Right kidney (tissue), 9 donors: Measurements from ENCODE around the gene PGF.
A peak's percentile ranks its signal among the peaks of the same experiment; 100 is the strongest.
"Not testable (repeated sequence)": the region's sequence is repeated elsewhere in the genome, so short reads cannot be mapped to it uniquely, and the experiment has no call there.

ENCODE experiments used
- DNase-seq: peaks from one replicate; pipeline ENCODE4 v3.0.0-alpha.2; 2016
- long read RNA-seq, 8 donors: transcript quantifications; one replicate each; lab custom pipeline, GENCODE V29; 2026

The PGF gene
- long read RNA-seq, donor 1, partial matches to known transcripts: 0 of 3 reads
- long read RNA-seq, donor 1, other reads (novel, unspliced or antisense): 0 of 3 reads
- long read RNA-seq, donor 2, partial matches to known transcripts: 0 of 4 reads
- long read RNA-seq, donor 2, other reads (novel, unspliced or antisense): 0 of 4 reads
- long read RNA-seq, donor 3, partial matches to known transcripts: 0 of 2 reads
- long read RNA-seq, donor 3, other reads (novel, unspliced or antisense): 0 of 2 reads
- long read RNA-seq, donor 4, partial matches to known transcripts: 0 of 4 reads
- long read RNA-seq, donor 4, other reads (novel, unspliced or antisense): 0 of 4 reads
- long read RNA-seq, donor 5, partial matches to known transcripts: 0 of 6 reads
- long read RNA-seq, donor 5, other reads (novel, unspliced or antisense): 0 of 6 reads
- long read RNA-seq, donor 6, partial matches to known transcripts: 0 of 4 reads
- long read RNA-seq, donor 6, other reads (novel, unspliced or antisense): 0 of 4 reads
- long read RNA-seq, donor 7: 0 reads
- long read RNA-seq, donor 8, partial matches to known transcripts: 0 of 5 reads
- long read RNA-seq, donor 8, other reads (novel, unspliced or antisense): 0 of 5 reads

DNA sequence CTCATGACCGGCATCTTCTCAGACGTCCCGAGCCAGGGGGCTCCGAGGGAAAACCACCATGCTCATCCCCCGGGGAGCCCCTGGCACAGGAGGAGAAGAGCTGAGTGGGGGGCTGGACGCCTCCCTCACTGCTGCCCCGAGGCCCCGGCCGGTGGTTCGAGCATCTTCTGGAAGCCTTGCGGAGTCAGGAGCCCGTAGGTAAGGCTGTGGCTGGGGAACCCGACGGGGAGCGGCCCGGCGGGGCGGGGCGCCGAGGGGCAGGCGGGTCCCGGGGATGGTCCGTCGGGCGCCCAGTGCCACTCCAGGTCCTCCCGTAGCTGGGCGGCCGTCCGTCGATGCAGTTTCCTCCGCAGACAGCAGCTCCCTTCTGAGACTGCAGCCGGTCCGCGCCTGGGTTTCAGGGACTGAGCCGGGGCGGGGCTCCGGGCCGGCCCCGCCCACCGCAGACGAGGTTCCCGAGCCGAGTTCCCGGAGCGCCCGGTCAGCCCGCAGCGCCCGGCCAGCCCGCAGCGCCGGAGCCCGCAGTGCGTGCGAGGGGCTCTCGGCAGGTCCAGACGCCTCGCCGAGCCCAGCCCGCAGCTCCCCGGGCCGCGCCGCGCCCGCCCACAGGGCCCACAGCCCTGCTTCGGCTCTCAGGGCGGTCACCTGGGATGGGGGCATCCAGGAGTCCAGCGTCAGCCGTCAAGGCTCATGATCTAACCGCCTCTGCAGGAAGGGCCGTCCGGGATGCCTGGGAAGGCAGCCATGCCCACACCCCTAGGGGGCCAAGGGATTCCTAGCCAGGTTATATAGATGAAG is at the start of gene PGF:
TSS of gene PGF (minus strand) at position 369 of the 798 bp plus-strand sequence. CDS start at position 14, 355 bp downstream.
- peak; percentile 73 for DNase-seq

GRCh38 chr14:75003250-75004027 is 48.0 kb upstream of the PGF start:
- no peak for DNase-seq

- peak; percentile 92 for DNase-seq
Observed at GRCh38 chr14:75002392-75003249, 47.2 kb upstream of the PGF start, which contains the start of gene EIF2B2. EIF2B2 (plus strand) TSS chr14:75002921; CDS start chr14:75002991, 70 bp downstream.

DNA sequence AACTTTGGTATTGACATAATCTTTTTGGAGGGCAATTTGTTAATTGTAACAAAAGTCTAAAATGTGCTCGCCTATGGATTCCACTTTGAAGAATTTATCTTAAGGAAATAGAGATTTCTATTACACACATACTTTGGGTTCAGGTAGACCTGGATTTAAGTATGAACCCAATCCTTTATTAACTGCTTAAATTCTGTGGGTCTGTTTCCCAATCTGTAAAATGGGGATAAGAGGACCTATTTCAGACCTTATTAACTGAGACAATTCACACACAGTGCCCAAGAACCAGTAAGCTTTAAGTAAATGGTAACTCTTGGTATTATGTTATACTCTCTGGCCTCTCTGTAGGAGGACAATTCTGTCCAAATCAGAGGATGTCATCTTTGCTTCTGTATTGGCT is 46.5 kb upstream of the PGF start:
- no peak for DNase-seq

- DNase-seq: no peak
Observed at GRCh38 chr14:75001261-75001660, 45.9 kb upstream of the PGF start.

DNA sequence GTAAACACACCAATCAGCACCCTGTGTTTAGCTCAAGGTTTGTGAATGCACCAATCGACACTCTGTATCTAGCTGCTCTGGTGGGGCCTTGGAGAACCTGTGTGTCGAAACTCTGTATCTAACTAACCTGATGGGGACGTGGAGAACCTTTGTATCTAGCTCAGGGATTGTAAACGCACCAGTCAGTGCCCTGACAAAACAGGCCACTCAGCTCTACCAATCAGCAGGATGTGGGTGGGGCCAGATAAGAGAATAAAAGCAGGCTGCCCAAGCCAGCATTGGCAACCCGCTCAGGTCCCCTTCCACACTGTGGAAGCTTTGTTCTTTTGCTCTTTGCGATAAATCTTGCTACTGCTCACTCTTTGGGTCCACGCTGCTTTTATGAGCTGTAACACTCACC is 40.4 kb upstream of the PGF start:
- not testable (repeated sequence) for DNase-seq

- DNase-seq: not testable (repeated sequence)
Observed at GRCh38 chr14:74994182-74994581, 38.8 kb upstream of the PGF start.

- DNase-seq: no peak
Observed at GRCh38 chr14:74988993-74989392, 33.6 kb upstream of the PGF start.

- DNase-seq: no peak
Observed at GRCh38 chr14:74988131-74988530, 32.7 kb upstream of the PGF start.

GRCh38 chr14:74985806-74986205 is 30.4 kb upstream of the PGF start:
- DNase-seq: no peak

DNA sequence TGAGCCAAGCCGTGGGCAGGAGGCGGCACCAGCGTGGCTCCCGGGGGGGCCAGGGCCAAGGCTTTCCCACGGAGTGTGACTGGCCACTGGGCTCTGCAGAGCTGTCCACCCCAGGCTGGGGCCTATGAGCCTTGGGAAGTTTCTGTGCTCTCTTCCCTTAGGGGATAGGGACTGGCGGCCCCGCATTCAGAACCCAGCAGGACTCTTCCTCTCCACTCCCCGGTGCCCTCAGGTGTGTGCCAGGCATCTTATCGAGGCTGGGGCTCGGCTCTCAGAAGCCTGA is 29.6 kb upstream of the PGF start:
- no peak for DNase-seq

DNA sequence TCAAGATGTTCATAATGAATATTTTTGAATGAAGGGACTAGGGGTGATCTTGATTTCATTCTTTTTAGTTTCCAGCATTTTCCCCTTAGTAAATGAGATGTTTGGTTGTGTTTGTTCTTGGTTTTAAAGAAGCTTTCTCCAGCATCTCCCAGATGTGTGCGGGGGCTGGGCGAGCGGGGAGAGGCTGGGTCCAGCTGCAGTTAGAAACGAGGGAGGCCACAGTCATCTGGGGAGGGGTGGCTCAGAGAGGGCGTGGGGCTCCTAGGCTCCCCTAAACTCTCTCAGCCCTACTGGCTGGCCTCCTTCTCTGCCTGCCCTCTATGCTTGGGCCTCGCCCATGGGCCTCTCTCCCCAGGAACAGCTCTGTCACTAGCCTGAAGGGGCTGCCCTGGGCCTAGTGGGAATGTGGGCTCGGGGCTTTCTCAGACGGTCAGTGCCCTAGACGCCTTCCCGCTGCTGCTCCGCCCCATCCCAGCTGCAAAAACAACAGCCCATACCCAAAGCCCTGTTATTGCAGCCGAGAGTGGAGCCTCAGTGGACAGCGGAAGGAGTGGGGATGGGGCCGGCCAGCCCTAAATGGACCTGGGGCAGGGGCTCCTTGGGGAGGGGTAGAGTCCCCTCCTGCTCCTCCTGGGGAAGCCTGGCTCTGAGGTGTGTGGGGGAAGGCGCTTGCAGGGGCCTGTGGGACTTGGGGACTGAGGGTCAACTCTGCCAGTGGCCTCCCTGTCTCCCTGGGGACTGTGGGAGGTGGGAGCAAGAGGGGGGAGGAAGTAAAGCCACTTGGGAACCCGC is 29.0 kb upstream of the PGF start:
- no peak for DNase-seq

- DNase-seq: no peak
Observed at GRCh38 chr14:74983343-74983742, 27.9 kb upstream of the PGF start.

GRCh38 chr14:74982661-74983060 is 27.3 kb upstream of the PGF start:
- no peak for DNase-seq

GRCh38 chr14:74981833-74982232 is 26.4 kb upstream of the PGF start:
- DNase-seq: no peak

DNA sequence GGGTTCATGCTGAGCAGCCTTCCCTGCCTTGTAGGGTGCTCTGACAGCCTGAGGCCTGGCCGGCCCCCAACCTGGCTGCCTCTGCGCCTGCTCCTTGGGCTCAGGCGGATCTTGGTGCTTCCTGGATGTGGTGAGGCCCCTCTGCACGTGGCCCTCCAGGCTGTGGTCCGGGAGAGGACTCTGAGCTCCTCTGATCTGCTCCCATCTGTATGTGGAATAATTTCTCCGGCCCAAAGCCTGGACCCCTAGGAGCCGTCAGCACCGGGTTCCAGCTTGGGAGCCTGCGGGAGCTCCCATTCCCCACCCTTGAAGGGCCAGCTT is 26.0 kb upstream of the PGF start:
- no peak for DNase-seq

GRCh38 chr14:74980731-74981461 is 25.5 kb upstream of the PGF start:
- peak; percentile 62 for DNase-seq

- no peak for DNase-seq
Observed at GRCh38 chr14:74980398-74980730, 25.0 kb upstream of the PGF start.

- DNase-seq: peak; percentile 51
Observed at GRCh38 chr14:74979442-74980397, 24.3 kb upstream of the PGF start.
